Trophoblast cell (in vitro differentiated cells and primary cell): ENCODE measurements around the gene PRR16.

ENCODE experiments used
- DNase-seq, 2 donors: peaks; one replicate each; pipeline ENCODE4 v3.0.0-alpha.2; 2016
- H2AFZ ChIP-seq: 2 replicates; pipeline ENCODE4 v1.6.1; 2013; ENCODE audit warnings: low read length, moderate library complexity, mild to moderate bottlenecking; ENCODE audit not compliant: insufficient read depth, poor library complexity
- H2AK5ac ChIP-seq: 2 replicates; pipeline ENCODE4 v1.6.1; 2013; ENCODE audit warnings: mild to moderate bottlenecking, low read length
- H2BK120ac ChIP-seq: 2 replicates; pipeline ENCODE4 v1.6.1; 2013; ENCODE audit warnings: low read length, mild to moderate bottlenecking, moderate library complexity; ENCODE audit not compliant: insufficient read depth, poor library complexity
- H2BK12ac ChIP-seq: 2 replicates; pipeline ENCODE4 v1.6.1; 2013; ENCODE audit warnings: mild to moderate bottlenecking, low read length, moderate library complexity
- H2BK5ac ChIP-seq: 2 replicates; pipeline ENCODE4 v1.6.1; 2013; ENCODE audit warnings: low read length, low read depth, moderate library complexity, mild to moderate bottlenecking; ENCODE audit not compliant: poor library complexity
- H3K14ac ChIP-seq: 2 replicates; pipeline ENCODE4 v1.6.1; 2013; ENCODE audit warnings: mild to moderate bottlenecking, low read length
- H3K18ac ChIP-seq: 2 replicates; pipeline ENCODE4 v1.6.1; 2013; ENCODE audit warnings: mild to moderate bottlenecking, low read length
- H3K23ac ChIP-seq: 2 replicates; pipeline ENCODE4 v1.6.1; 2013; ENCODE audit warnings: low read length
- H3K27ac ChIP-seq: 2 replicates; pipeline ENCODE4 v1.5.1; 2013; ENCODE audit warnings: low read depth, mild to moderate bottlenecking, inconsistent platforms, low read length, moderate library complexity
- H3K27me3 ChIP-seq: 2 replicates; pipeline ENCODE4 v1.6.1; 2013; ENCODE audit warnings: inconsistent platforms, mild to moderate bottlenecking, low read length, moderate library complexity; ENCODE audit not compliant: insufficient read depth
- H3K36me3 ChIP-seq, 2 experiments: 1 replicate in 1 of 2; 2 replicates in 1 of 2; pipeline ENCODE4 v1.6.1; 2013; ENCODE audit warnings: low read length in 2 of 2, mild to moderate bottlenecking in 2 of 2, moderate library complexity in 1 of 2; ENCODE audit not compliant: insufficient read depth in 2 of 2, control insufficient read depth in 1 of 2
- H3K4ac ChIP-seq: 2 replicates; pipeline ENCODE4 v1.6.1; 2013; ENCODE audit warnings: low read depth, mild to moderate bottlenecking, low read length, moderate library complexity
- H3K4me1 ChIP-seq, 2 experiments: 1 replicate in 1 of 2; 2 replicates in 1 of 2; pipeline ENCODE4 v1.6.1; 2013; ENCODE audit warnings: low read length in 2 of 2, mild to moderate bottlenecking in 2 of 2, moderate library complexity in 1 of 2; ENCODE audit not compliant: insufficient read depth in 2 of 2, control insufficient read depth in 1 of 2
- H3K4me2 ChIP-seq: 2 replicates; pipeline ENCODE4 v1.6.1; 2013; ENCODE audit warnings: inconsistent platforms, mild to moderate bottlenecking, low read length, moderate library complexity
- H3K4me3 ChIP-seq: 2 replicates; pipeline ENCODE4 v1.5.1; 2013; ENCODE audit warnings: mild to moderate bottlenecking, low read depth, low read length, inconsistent platforms
- H3K79me1 ChIP-seq: one replicate; pipeline ENCODE4 v1.6.1; 2013; ENCODE audit warnings: low read length
- H3K79me2 ChIP-seq: 2 replicates; pipeline ENCODE4 v1.6.1; 2013; ENCODE audit warnings: low read length, mild to moderate bottlenecking; ENCODE audit not compliant: control insufficient read depth, insufficient read depth, poor library complexity
- H3K9ac ChIP-seq: 2 replicates; pipeline ENCODE4 v1.6.1; 2013; ENCODE audit warnings: mild to moderate bottlenecking, low read length
- H3K9me3 ChIP-seq: 2 replicates; pipeline ENCODE4 v1.6.1; 2013; ENCODE audit warnings: low read depth, mild to moderate bottlenecking, control low read depth, inconsistent platforms, low read length; ENCODE audit not compliant: insufficient read depth
- H4K12ac ChIP-seq: 2 replicates; pipeline ENCODE4 v1.6.1; 2013; ENCODE audit warnings: low read depth, mild to moderate bottlenecking, low read length, moderate library complexity
- H4K8ac ChIP-seq: 2 replicates; pipeline ENCODE4 v1.6.1; 2013; ENCODE audit warnings: low read depth, mild to moderate bottlenecking, low read length, moderate library complexity
- H4K91ac ChIP-seq: one replicate; pipeline ENCODE4 v1.6.1; 2013; ENCODE audit warnings: low read depth, mild to moderate bottlenecking, low read length, moderate library complexity
- WGBS: extraction: QIAGEN DNeasy Blood & Tissue Kit; methylation state at CpG from one replicate; pipeline ENCODE4 v1.1.7; 2013; ENCODE audit warnings: missing lambda C conversion rate; ENCODE audit not compliant: insufficient read length, insufficient coverage; ENCODE audit errors: extremely low coverage; 5-methylcytosine and 5-hydroxymethylcytosine counted together

Gene PRR16

DNA sequence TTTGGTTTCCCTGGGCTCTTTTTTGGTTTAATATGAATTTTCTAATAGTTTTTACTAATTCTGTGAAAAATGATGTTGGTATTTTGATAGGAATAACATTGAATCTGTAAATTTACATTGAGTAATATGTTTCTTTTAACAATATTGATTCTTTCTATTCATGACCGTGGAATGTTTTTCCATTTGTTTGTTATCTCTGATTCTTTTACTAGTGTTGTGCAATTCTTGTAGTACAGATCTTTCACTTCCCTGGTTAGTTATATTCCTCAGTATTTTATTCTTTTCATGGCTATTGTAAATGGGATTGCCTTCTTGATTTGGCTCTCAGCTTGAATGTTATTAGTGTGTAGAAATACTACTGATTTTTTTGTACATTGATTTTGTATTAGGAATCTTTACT lies 137.9 kb downstream of the PRR16 start:
- H3K4me3 ChIP-seq: no peak overlapping the region
- no peak overlapping the region for H4K8ac ChIP-seq
- no peak overlapping the region for H3K18ac ChIP-seq
- H3K4me2 ChIP-seq: no peak overlapping the region
- no peak overlapping the region for H2BK5ac ChIP-seq
- no peak overlapping the region for H3K27ac ChIP-seq
- no peak for DNase-seq
- WGBS: no CpG with 5 or more reads among the region's 1 CpG
- no peaks in the 10 kb centered on the region for H3K79me2 ChIP-seq
- H2BK120ac ChIP-seq: no peak overlapping the region
- no peaks in the 10 kb centered on the region for H3K36me3 ChIP-seq
- H3K4ac ChIP-seq: no peak overlapping the region
- no peak overlapping the region for H3K14ac ChIP-seq
- H3K9me3 ChIP-seq: no peaks in the 10 kb centered on the region
- H3K27me3 ChIP-seq: no peaks in the 10 kb centered on the region
- H2AK5ac ChIP-seq: no peak overlapping the region
- H2BK12ac ChIP-seq: no peak overlapping the region
- no peak overlapping the region for H3K23ac ChIP-seq
- peaks cover 4% of the 10 kb centered on the region in 2 experiments for H3K4me1 ChIP-seq
- no peak overlapping the region for H3K9ac ChIP-seq
- H4K91ac ChIP-seq: no peak overlapping the region
- H3K79me1 ChIP-seq: peaks cover 3% of the 10 kb centered on the region
- H4K12ac ChIP-seq: no peak overlapping the region
- no peak overlapping the region for H2AFZ ChIP-seq

DNA sequence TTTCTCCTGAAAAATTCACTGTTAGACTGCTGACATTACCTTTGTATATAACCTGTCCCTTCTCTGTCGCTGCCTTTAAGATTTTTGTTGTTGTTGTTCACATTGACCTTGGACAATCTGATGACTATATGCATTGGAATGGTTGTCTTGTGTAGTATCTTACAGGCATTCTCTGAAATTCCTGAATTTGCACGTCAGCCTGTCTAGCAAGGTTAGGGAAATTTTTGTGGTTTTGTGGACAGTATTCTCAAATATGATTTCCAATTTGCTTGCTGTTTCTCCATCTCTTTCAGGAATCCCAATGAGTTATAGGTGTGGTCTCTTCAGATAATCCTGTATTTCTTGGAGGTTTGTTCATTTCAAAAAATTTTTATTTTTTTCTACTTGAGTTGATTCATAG lies 140.8 kb downstream of the PRR16 start:
- H2BK120ac ChIP-seq: no peak overlapping the region
- no peak overlapping the region for H3K4ac ChIP-seq
- no peaks in the 10 kb centered on the region for H3K79me2 ChIP-seq
- peaks cover 4% of the 10 kb centered on the region in 2 experiments for H3K4me1 ChIP-seq
- H3K23ac ChIP-seq: no peak overlapping the region
- H3K4me3 ChIP-seq: no peak overlapping the region
- H3K79me1 ChIP-seq: peaks cover 3% of the 10 kb centered on the region
- no peak overlapping the region for H2AFZ ChIP-seq
- no peak overlapping the region for H4K8ac ChIP-seq
- H3K36me3 ChIP-seq: no peaks in the 10 kb centered on the region
- no peak overlapping the region for H4K91ac ChIP-seq
- H3K27me3 ChIP-seq: no peaks in the 10 kb centered on the region
- H4K12ac ChIP-seq: no peak overlapping the region
- no peak overlapping the region for H3K18ac ChIP-seq
- no peak overlapping the region for H3K27ac ChIP-seq
- WGBS: no CpG with 5 or more reads among the region's 2 CpGs
- no peak overlapping the region for H2BK12ac ChIP-seq
- no peak overlapping the region for H3K4me2 ChIP-seq
- H2BK5ac ChIP-seq: no peak overlapping the region
- H3K9me3 ChIP-seq: no peaks in the 10 kb centered on the region
- no peak overlapping the region for H3K9ac ChIP-seq
- peak; percentile 60 to 95 for DNase-seq
- no peak overlapping the region for H2AK5ac ChIP-seq
- H3K14ac ChIP-seq: no peak overlapping the region

DNA sequence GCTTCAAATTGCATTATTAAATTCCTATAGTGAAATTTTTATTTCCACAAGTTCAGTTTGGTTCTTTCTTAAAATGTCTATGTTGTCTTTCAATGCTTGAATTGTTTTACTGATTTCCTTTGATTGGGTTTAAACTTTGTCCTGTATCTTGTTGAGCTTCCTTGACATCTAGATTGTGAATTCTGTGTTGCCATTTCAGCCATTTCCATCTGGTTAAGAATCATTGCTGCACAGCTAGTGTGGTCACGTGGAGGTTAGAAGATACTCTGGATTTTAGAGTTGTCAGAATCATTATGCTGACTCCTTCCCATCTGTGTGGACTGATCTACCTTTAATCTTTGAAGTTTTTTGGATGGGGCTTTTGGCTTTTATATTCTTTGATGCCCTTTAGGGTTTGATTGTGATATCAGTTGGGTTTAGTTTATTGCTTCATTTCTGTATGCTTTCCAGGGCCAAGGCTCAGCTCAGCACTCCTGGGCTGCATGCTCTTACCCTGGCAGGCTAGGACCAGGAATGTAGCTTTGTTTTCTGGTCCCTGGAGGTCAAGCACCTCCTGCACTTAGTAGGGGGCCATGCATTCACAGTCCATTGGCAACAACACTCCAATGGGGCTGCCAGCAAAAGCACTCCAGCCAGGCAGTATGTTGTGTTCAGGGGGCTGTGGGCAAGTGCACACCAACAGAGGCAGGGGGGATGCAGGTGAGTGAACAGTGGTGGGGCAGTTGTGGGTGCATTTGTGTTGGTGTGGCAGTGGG lies 141.4 kb downstream of the PRR16 start:
- H3K27ac ChIP-seq: no peak overlapping the region
- peak overlapping the region; percentile 56 for H2BK12ac ChIP-seq
- no peaks in the 10 kb centered on the region for H3K79me2 ChIP-seq
- H3K9ac ChIP-seq: no peak overlapping the region
- H3K27me3 ChIP-seq: no peaks in the 10 kb centered on the region
- peak overlapping the region; percentile 36 for H2BK5ac ChIP-seq
- peak overlapping the region; percentile 55 for H3K14ac ChIP-seq
- H4K91ac ChIP-seq: peak overlapping the region; percentile 8
- H3K4me2 ChIP-seq: no peak overlapping the region
- H3K23ac ChIP-seq: no peak overlapping the region
- H2AK5ac ChIP-seq: peak overlapping the region; percentile 44
- DNase-seq: peak in 1 of 2 donors; percentile 37
- H3K4me1 ChIP-seq: peaks cover 4% of the 10 kb centered on the region in 2 experiments
- H3K79me1 ChIP-seq: peaks cover 3% of the 10 kb centered on the region
- H3K9me3 ChIP-seq: no peaks in the 10 kb centered on the region
- H3K4ac ChIP-seq: no peak overlapping the region
- no peak overlapping the region for H3K4me3 ChIP-seq
- H4K12ac ChIP-seq: peak overlapping the region; percentile 7
- no CpG with 5 or more reads among the region's 1 CpG for WGBS
- peak overlapping the region; percentile 13 for H2BK120ac ChIP-seq
- H2AFZ ChIP-seq: no peak overlapping the region
- no peak overlapping the region for H3K18ac ChIP-seq
- H3K36me3 ChIP-seq: no peaks in the 10 kb centered on the region
- no peak overlapping the region for H4K8ac ChIP-seq

DNA sequence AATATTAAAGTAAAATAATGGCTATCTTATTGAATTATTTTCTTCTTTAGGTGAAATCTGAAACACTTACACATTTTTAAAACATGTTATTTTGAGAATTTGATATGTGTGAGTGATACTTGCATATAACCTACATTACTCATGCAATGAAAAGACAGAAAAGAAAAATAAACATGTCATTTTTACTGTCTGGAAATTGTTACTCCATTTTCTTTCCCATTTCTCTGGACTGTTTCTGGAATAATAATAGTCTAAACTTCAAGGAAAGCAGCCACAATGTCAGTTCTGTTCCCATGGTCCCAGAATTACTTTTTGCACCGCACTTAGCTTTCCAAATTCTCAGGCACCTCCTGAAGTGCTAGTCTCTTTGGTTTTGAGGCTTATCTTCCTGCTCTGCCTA lies 145.5 kb downstream of the PRR16 start:
- no peak overlapping the region for H4K12ac ChIP-seq
- WGBS: no CpG with 5 or more reads among the region's 1 CpG
- no peak overlapping the region for H2BK120ac ChIP-seq
- no peaks in the 10 kb centered on the region for H3K79me2 ChIP-seq
- H3K4me2 ChIP-seq: no peak overlapping the region
- H3K36me3 ChIP-seq: no peaks in the 10 kb centered on the region
- no peak overlapping the region for H3K4me3 ChIP-seq
- H2BK5ac ChIP-seq: no peak overlapping the region
- H2AK5ac ChIP-seq: no peak overlapping the region
- H3K4ac ChIP-seq: no peak overlapping the region
- peaks cover 3% of the 10 kb centered on the region for H3K79me1 ChIP-seq
- no peak overlapping the region for H3K9ac ChIP-seq
- no peak overlapping the region for H2BK12ac ChIP-seq
- no peak overlapping the region for H3K14ac ChIP-seq
- no peak overlapping the region for H4K91ac ChIP-seq
- no peak overlapping the region for H4K8ac ChIP-seq
- H3K23ac ChIP-seq: no peak overlapping the region
- no peak overlapping the region for H3K18ac ChIP-seq
- H3K4me1 ChIP-seq: peaks cover 4% of the 10 kb centered on the region in 2 experiments
- no peak overlapping the region for H3K27ac ChIP-seq
- H3K27me3 ChIP-seq: no peaks in the 10 kb centered on the region
- no peak overlapping the region for H2AFZ ChIP-seq
- DNase-seq: no peak
- H3K9me3 ChIP-seq: no peaks in the 10 kb centered on the region
